Upper lobe of right lung (tissue), 1 donor: ENCODE measurements around the gene ADCY6. TPM values are rescaled to one million over a fixed set of nuclear protein-coding genes. Genes with fewer than 3 reads are reported as not detected.

ENCODE experiments used
- ATAC-seq: fragments of 200-7000 bp; cut with Tn5 transposase; one replicate; pipeline ENCODE4 v1.9.1; 2020; ENCODE audit warnings: mild to moderate bottlenecking, moderate library complexity
- DNase-seq: peaks from one replicate; pipeline ENCODE4 v3.0.0-alpha.2; 2020
- H3K27ac ChIP-seq: fragments of 200-600 bp; one replicate; pipeline ENCODE4 v1.8.0; 2022
- H3K27me3 ChIP-seq: fragments of 200-600 bp; one replicate; pipeline ENCODE4 v1.8.0; 2022; ENCODE audit warnings: mild to moderate bottlenecking
- H3K36me3 ChIP-seq: fragments of 200-600 bp; one replicate; pipeline ENCODE4 v1.8.0; 2022
- H3K4me1 ChIP-seq: fragments of 200-600 bp; one replicate; pipeline ENCODE4 v1.8.0; 2022
- H3K4me3 ChIP-seq: fragments of 200-600 bp; one replicate; pipeline ENCODE4 v1.8.0; 2022; ENCODE audit warnings: mild to moderate bottlenecking
- H3K9me3 ChIP-seq: fragments of 200-600 bp; one replicate; pipeline ENCODE4 v1.8.0; 2022
- CTCF ChIP-seq: fragments of 200-600 bp; IDR thresholded peaks from one replicate; pipeline ENCODE4 v1.8.0; 2022; ENCODE audit warnings: antibody characterized with exemption
- intact Hi-C: fragments of 100-400 bp; cut with DNase I; formaldehyde crosslinking; loops from one replicate; pipeline ENCODE4 v1.11.0; 2022
- total RNA-seq: library from RNA; stranded (reverse); fragmentation: NEBNext Ultra II Directional; extraction: Animal tissue kit (Norgen Biotek cat#: 25700); gene quantifications from one replicate; pipeline ENCODE4 v1.2.1, GENCODE V29; 2021
- donor health status: DM: no; HTN: yes; CAD: no; lungs with severe emphysema.

ADCY6 gene
- total RNA-seq, 1 donor from 2014 or later: 42.9 TPM

- Histone ChIP-seq H3K27ac (peak overlapping the region; percentile 81), H3K4me1 (peaks cover 12% of the 10 kb centered on the region), H3K9me3 (no peaks in the 10 kb centered on the region), H3K27me3 (no peaks in the 10 kb centered on the region), H3K36me3 (no peaks in the 10 kb centered on the region), H3K4me3 (peak overlapping the region; percentile 85)
- no peak for TF ChIP-seq CTCF
- DNase-seq: no peak
- peak; percentile 2 for ATAC-seq
- intact Hi-C loops: no loop called here
Measured at GRCh38 chr12:48787791-48788523, 932 bp downstream of the ADCY6 start.

GRCh38 chr12:48786591-48787544 is 2.0 kb downstream of the ADCY6 start:
- DNase-seq: no peak
- ATAC-seq: no peak
- TF ChIP-seq CTCF: no peak
- Histone ChIP-seq H3K9me3 (no peaks in the 10 kb centered on the region), H3K4me3 (peak overlapping the region; percentile 85), H3K27ac (no peak overlapping the region), H3K36me3 (no peaks in the 10 kb centered on the region), H3K4me1 (peaks cover 12% of the 10 kb centered on the region), H3K27me3 (no peaks in the 10 kb centered on the region)
- intact Hi-C loops: no loop called here

- Histone ChIP-seq H3K4me1 (peaks cover 26% of the 10 kb centered on the region), H3K9me3 (no peaks in the 10 kb centered on the region), H3K27me3 (no peaks in the 10 kb centered on the region)
Measured at GRCh38 chr12:48783432-48783831, 5.5 kb downstream of the ADCY6 start.

GRCh38 chr12:48782457-48783395 is 6.2 kb downstream of the ADCY6 start:
- Histone ChIP-seq H3K9me3 (no peaks in the 10 kb centered on the region), H3K27me3 (no peaks in the 10 kb centered on the region), H3K27ac (no peak overlapping the region), H3K4me3 (no peak overlapping the region), H3K4me1 (peaks cover 21% of the 10 kb centered on the region), H3K36me3 (no peaks in the 10 kb centered on the region)
- DNase-seq (no peak), ATAC-seq (no peak)
- TF ChIP-seq CTCF: no peak
- intact Hi-C loops: no loop called here

More at GRCh38 chr12:48783432-48783831, 5.5 kb downstream of the ADCY6 start:
- H3K4me3 ChIP-seq: no peak overlapping the region
- DNase-seq: no peak
- TF ChIP-seq CTCF: no peak
- no peaks in the 10 kb centered on the region for H3K36me3 ChIP-seq
- no peak overlapping the region for H3K27ac ChIP-seq
- intact Hi-C loops: no loop called here
- ATAC-seq: no peak
